ENCODE data around the gene CYP21A2.
A peak's percentile ranks its signal among the peaks of the same experiment; 100 is the strongest.
"Not testable (repeated sequence)": the region's sequence is repeated elsewhere in the genome, so short reads cannot be mapped to it uniquely, and the experiment has no call there.

CYP21A2 gene

DNA sequence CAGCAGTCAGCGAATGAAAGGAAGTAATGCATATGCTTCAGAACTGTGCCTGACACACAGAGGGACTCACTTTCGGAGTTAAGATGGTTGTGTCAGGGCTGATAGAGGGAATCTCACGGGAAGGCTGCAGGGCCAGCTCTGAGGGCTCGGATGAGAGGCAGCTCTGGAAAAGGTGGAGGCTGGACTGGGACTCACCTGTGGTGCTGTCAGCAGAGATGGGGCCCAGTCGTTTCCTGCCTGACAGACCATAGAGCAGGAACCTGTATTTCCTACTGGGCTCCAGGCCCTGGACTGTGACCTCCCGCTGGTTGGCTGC is 9.3 kb downstream of the CYP21A2 start:
- no peak overlapping the region for H3K4me3 ChIP-seq (ENCODE audit: low read depth, low read length)
- H3K27me3 ChIP-seq (replicated peaks) = peaks cover 4% of the 10 kb centered on the region
- TF ChIP-seq, protein P1, sequence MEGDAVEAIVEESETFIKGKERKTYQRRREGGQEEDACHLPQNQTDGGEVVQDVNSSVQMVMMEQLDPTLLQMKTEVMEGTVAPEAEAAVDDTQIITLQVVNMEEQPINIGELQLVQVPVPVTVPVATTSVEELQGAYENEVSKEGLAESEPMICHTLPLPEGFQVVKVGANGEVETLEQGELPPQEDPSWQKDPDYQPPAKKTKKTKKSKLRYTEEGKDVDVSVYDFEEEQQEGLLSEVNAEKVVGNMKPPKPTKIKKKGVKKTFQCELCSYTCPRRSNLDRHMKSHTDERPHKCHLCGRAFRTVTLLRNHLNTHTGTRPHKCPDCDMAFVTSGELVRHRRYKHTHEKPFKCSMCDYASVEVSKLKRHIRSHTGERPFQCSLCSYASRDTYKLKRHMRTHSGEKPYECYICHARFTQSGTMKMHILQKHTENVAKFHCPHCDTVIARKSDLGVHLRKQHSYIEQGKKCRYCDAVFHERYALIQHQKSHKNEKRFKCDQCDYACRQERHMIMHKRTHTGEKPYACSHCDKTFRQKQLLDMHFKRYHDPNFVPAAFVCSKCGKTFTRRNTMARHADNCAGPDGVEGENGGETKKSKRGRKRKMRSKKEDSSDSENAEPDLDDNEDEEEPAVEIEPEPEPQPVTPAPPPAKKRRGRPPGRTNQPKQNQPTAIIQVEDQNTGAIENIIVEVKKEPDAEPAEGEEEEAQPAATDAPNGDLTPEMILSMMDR (IDR thresholded peaks at IDR 0.05; ENCODE audit: low read depth, low read length, missing control alignments) = no peak
- no peaks in the 10 kb centered on the region for H3K36me3 ChIP-seq (replicated peaks)
- DNase-seq = no peak
- no peak overlapping the region for H3K27ac ChIP-seq
- in situ Hi-C loops (cut with HindIII; ENCODE audit: low pct_ligation_motif_present, low sequenced_read_pairs) = no loop called here

DNA sequence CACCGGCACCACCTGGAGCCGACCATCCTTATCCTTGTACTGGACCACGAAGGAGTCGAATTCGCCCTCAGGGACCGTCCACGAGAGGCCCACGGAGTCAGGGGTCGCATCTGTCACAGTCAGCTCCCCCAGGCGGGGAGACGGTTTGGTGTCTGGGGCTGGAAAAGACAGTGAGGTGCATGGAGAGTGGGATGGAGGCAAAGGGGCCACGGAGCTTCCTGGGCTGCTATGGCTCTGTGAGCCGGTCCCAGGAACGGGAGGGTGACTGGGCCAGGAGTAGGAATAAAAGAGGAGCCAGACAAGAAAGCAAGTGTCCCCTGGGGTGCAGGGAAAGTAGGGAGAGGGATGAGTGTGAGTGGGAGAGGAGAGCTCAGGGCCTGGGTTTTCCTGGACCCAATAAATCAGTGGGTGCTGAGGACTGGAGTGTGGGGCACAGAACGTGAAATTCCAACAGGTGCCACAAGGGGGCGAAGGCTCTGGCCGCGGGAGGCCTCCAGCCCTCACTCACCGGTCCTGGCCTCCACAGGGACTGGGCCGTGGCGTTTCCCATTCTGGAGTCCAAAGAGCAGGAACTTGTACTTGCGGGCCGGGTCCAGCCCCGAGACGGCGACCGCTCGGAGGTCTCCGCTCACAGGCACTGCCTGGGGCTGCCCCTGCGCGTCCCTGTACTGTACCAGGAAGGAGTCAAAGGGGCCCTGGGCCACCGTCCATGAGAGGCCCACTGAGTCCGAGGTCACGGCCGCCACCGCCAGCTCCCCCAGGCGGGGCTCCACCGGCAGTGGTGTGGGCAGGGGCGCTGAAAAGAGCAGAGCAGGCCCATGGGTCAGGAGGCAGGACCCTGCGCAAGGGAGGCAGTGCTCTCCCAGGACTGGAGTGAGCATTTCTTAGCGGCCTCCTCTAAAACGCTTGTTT is 9.9 kb downstream of the CYP21A2 start:
- H3K27me3 ChIP-seq (replicated peaks) = peaks cover 4% of the 10 kb centered on the region
- in situ Hi-C loops (cut with HindIII; ENCODE audit: low pct_ligation_motif_present, low sequenced_read_pairs) = no loop called here
- no peak overlapping the region for H3K4me3 ChIP-seq (ENCODE audit: low read depth, low read length)
- no peak overlapping the region for H3K27ac ChIP-seq
- no peaks in the 10 kb centered on the region for H3K36me3 ChIP-seq (replicated peaks)
- TF ChIP-seq, protein P1 (IDR thresholded peaks at IDR 0.05; ENCODE audit: low read depth, low read length, missing control alignments) = peak; percentile 82
- peak; percentile 23 for DNase-seq

DNA sequence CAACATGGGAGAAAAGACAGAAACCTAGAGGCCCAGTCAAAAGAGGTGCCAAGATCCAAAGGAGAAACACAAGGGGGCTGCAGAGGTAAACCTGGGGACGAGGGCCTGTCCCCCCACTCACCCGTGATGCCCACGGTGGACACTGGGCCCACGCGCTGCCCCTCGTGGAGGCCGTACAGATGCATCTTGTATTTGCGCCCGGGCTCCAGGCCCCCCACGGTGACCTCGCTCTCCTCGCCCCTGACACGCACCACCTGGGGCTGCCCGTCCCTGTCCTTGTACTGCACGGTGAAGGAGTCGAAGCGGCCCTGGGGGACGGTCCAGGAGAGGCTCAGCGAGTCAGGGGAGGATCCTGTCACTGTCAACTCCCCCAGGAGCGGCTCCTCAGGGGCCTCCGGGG is 10.9 kb downstream of the CYP21A2 start:
- not testable (repeated sequence) for DNase-seq

DNA sequence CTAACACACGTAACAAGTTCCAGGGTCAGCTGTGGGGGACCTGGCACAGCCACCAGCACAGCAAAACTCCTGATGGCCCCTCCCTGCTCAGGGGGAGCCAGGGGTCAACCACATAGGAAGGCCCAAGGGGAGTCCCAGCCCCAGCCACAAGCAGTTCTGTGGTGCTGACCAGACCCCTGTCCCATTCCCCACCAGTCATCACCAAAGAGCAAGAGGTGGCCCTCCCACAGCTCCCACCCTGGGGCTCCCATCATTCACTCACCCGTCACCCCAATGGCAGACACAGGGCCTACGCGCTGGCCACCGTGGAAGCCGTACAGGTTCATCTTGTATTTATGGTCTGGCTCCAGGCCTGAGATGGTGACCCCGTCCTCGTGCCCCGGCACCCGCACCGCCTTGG is 11.5 kb downstream of the CYP21A2 start:
- in situ Hi-C loops (cut with HindIII; ENCODE audit: low pct_ligation_motif_present, low sequenced_read_pairs); H3K4me3 ChIP-seq (ENCODE audit: low read depth, low read length); H3K27me3 ChIP-seq (replicated peaks); DNase-seq; H3K36me3 ChIP-seq (replicated peaks); H3K27ac ChIP-seq: not testable (repeated sequence)

More for the DNA sequence above, 10.9 kb downstream of the CYP21A2 start:
- in situ Hi-C loops (cut with HindIII; ENCODE audit: low pct_ligation_motif_present, low sequenced_read_pairs); H3K27ac ChIP-seq; H3K4me3 ChIP-seq (ENCODE audit: low read depth, low read length); H3K27me3 ChIP-seq (replicated peaks); H3K36me3 ChIP-seq (replicated peaks): not testable (repeated sequence)

DNA sequence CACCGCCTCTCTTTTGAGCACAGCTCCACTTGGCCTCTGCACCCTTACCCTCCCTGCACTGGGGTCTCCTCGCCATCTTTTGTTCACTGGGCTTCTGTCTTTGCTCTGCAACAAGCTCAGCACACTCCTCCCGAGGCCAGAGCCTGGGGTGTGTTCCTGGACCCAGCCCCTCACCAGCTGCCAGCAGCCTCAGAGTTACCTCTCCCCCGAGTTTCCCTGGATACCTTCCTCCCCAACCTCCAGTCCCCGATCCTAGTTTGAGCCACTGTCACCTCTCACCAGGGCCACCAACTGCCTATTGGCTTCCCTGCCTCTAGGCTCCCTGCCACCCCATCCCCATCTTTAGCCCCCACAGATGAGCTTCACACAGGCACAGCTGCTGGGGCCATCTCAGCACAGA is 12.3 kb downstream of the CYP21A2 start:
- no peak for DNase-seq
- Histone ChIP-seq H3K4me3 (ENCODE audit: low read depth, low read length) (no peak overlapping the region), H3K27me3 (replicated peaks) (peaks cover 4% of the 10 kb centered on the region), H3K36me3 (replicated peaks) (no peaks in the 10 kb centered on the region), H3K27ac (no peak overlapping the region)
- in situ Hi-C loops (cut with HindIII; ENCODE audit: low pct_ligation_motif_present, low sequenced_read_pairs) = no loop called here
- TF ChIP-seq, protein P1 (IDR thresholded peaks at IDR 0.05; ENCODE audit: low read depth, low read length, missing control alignments) = no peak

DNA sequence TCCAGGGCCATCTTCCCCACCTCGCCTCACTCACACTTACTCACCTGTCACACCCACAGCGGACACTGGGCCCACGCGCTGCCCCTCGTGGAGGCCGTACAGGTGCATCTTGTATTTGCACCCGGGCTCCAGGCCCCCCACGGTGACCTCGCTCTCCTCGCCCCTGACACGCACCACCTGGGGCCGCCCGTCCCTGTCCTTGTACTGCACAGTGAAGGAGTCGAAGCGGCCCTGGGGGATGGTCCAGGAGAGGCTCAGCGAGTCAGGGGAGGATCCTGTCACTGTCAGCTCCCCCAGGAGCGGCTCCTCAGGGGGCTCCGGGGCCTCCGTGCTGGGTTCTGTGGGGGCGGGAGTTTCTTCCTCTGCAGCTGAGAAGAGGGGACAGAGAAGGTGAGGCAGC is 14.4 kb downstream of the CYP21A2 start:
- H3K4me3 ChIP-seq (ENCODE audit: low read depth, low read length); in situ Hi-C loops (cut with HindIII; ENCODE audit: low pct_ligation_motif_present, low sequenced_read_pairs): not testable (repeated sequence)

DNA sequence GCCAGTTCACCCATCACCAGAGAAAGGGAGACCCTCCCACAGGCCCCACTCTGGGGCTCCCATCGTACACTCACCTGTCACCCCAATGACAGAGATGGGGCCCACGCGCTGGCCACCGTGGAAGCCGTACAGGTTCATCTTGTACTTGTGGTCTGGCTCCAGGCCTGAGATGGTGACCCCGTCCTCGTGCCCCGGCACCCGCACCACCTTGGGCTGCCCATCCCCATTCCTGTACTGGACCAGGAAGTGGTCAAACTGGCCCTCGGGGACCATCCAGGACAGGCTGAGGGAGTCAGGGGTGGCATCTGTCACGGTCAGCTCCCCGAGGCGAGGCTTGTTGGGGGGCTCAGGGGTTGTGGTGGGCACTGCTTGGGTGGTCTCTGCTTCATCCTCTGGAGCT is 15.1 kb downstream of the CYP21A2 start:
- DNase-seq; H3K36me3 ChIP-seq (replicated peaks); in situ Hi-C loops (cut with HindIII; ENCODE audit: low pct_ligation_motif_present, low sequenced_read_pairs); H3K27me3 ChIP-seq (replicated peaks); H3K4me3 ChIP-seq (ENCODE audit: low read depth, low read length); H3K27ac ChIP-seq: not testable (repeated sequence)

More for the DNA sequence above, 14.4 kb downstream of the CYP21A2 start:
- not testable (repeated sequence) for DNase-seq; H3K27ac ChIP-seq; H3K27me3 ChIP-seq (replicated peaks); H3K36me3 ChIP-seq (replicated peaks)

DNA sequence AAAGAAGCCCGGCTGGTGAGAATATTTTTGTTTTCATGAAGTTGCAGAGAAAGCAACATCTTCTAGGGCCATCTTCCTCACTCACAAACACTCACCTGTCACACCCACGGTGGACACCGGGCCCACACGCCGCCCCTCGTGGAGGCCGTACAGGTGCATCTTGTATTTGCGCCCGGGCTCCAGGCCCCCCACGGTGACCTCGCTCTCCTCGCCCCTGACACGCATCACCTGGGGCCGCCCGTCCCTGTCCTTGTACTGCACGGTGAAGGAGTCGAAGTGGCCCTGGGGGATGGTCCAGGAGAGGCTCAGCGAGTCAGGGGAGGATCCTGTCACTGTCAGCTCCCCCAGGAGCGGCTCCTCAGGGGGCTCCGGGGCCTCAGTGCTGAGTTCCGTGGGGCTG is 17.5 kb downstream of the CYP21A2 start:
- H3K4me3 ChIP-seq (ENCODE audit: low read depth, low read length); H3K27me3 ChIP-seq (replicated peaks); H3K36me3 ChIP-seq (replicated peaks); in situ Hi-C loops (cut with HindIII; ENCODE audit: low pct_ligation_motif_present, low sequenced_read_pairs); H3K27ac ChIP-seq; DNase-seq: not testable (repeated sequence)
